ENCODE data around the gene SCARB1. TPM values are rescaled to one million over a fixed set of nuclear protein-coding genes. Genes with fewer than 3 reads are reported as not detected.

SCARB1 gene
- total RNA-seq, 4 donors from 2014 or later = 15.3 to 55.3 (median 29.7) TPM

GRCh38 chr12:124777399-124778372 is 86.0 kb downstream of the SCARB1 start:
- no peak for TF ChIP-seq CTCF (IDR thresholded peaks at IDR 0.05)
- no peak for TF ChIP-seq POLR2A (IDR thresholded peaks at IDR 0.05)
- no peak for TF ChIP-seq EP300 (IDR thresholded peaks at IDR 0.05)
- peak in 1 of 2 donors; percentile 59 for DNase-seq (ENCODE audit: low spot score in 2 of 2)
- 56 to 70% methylated on average over 21 to 26 of the region's 31 CpGs for WGBS, 2 donors
- Histone ChIP-seq H3K4me1 (peaks cover 0 to 29% (median 8%) of the 10 kb centered on the region in 4 donors), H3K27ac (peak overlapping the region in 3 of 4 donors; percentile 52 to 79 (median 72)), H3K27me3 (no peaks in the 10 kb centered on the region), H3K9me3 (no peaks in the 10 kb centered on the region), H3K36me3 (peaks cover 0 to 7% (median 0%) of the 10 kb centered on the region in 3 donors), H3K4me3 (no peak overlapping the region)

- Histone ChIP-seq H3K36me3 (no peaks in the 10 kb centered on the region), H3K27ac (no peak overlapping the region), H3K9me3 (no peaks in the 10 kb centered on the region), H3K4me3 (no peak overlapping the region), H3K27me3 (no peaks in the 10 kb centered on the region), H3K4me1 (peaks cover 0 to 40% (median 14%) of the 10 kb centered on the region in 4 donors)
- DNase-seq (ENCODE audit: low spot score in 2 of 2) = no peak
- 78 to 79% methylated on average over 5 of the region's 5 CpGs for WGBS, 2 donors
- no peak for TF ChIP-seq CTCF (IDR thresholded peaks at IDR 0.05)
- no peak for TF ChIP-seq EP300 (IDR thresholded peaks at IDR 0.05)
- no peak for TF ChIP-seq POLR2A (IDR thresholded peaks at IDR 0.05)
Observed at GRCh38 chr12:124776125-124776513, 87.5 kb downstream of the SCARB1 start.

GRCh38 chr12:124774462-124775167 is 89.0 kb downstream of the SCARB1 start:
- Histone ChIP-seq H3K27ac (peak overlapping the region in 3 of 4 donors; percentile 4 to 75 (median 45)), H3K27me3 (no peaks in the 10 kb centered on the region), H3K9me3 (no peaks in the 10 kb centered on the region), H3K4me3 (peak overlapping the region; percentile 1 to 38 (median 6)), H3K36me3 (no peaks in the 10 kb centered on the region), H3K4me1 (peaks cover 0 to 40% (median 14%) of the 10 kb centered on the region in 4 donors)
- TF ChIP-seq POLR2A (IDR thresholded peaks at IDR 0.05) (peak in 1 of 2 donors; percentile 3), EP300 (IDR thresholded peaks at IDR 0.05) (peak in 1 of 2 donors; percentile 33), CTCF (IDR thresholded peaks at IDR 0.05) (peak in 2 of 5 experiments; percentile 32 to 33)
- DNase-seq (ENCODE audit: low spot score in 2 of 2) = peak in 1 of 2 donors; percentile 63
- 10 to 12% methylated on average over 15 of the region's 15 CpGs for WGBS, 2 donors

GRCh38 chr12:124774054-124774461 is 89.6 kb downstream of the SCARB1 start:
- no peaks in the 10 kb centered on the region for H3K27me3 ChIP-seq
- peak overlapping the region in 3 of 4 donors; percentile 4 to 75 (median 45) for H3K27ac ChIP-seq
- H3K4me3 ChIP-seq = peak overlapping the region; percentile 1 to 38 (median 6)
- H3K4me1 ChIP-seq = peaks cover 0 to 40% (median 14%) of the 10 kb centered on the region in 4 donors
- no peak for TF ChIP-seq POLR2A (IDR thresholded peaks at IDR 0.05)
- TF ChIP-seq CTCF (IDR thresholded peaks at IDR 0.05) = no peak
- no peak for DNase-seq (ENCODE audit: low spot score in 2 of 2)
- no peaks in the 10 kb centered on the region for H3K36me3 ChIP-seq
- WGBS, 2 donors = 47 to 49% methylated on average over 12 of the region's 12 CpGs
- H3K9me3 ChIP-seq = no peaks in the 10 kb centered on the region

Measured in tibial nerve (tissue), 4 donors.